DMS 273 treated with DMSO at 0.1 percent for 48 hours (cell line): ENCODE results near the gene ERBIN.
"Not testable (repeated sequence)": the region's sequence is repeated elsewhere in the genome, so short reads cannot be mapped to it uniquely, and the experiment has no call there.

Source experiments
- DNase-seq: peaks from one replicate; lab custom pipeline; 2025; lab: John Stamatoyannopoulos, UW

ERBIN gene

DNA sequence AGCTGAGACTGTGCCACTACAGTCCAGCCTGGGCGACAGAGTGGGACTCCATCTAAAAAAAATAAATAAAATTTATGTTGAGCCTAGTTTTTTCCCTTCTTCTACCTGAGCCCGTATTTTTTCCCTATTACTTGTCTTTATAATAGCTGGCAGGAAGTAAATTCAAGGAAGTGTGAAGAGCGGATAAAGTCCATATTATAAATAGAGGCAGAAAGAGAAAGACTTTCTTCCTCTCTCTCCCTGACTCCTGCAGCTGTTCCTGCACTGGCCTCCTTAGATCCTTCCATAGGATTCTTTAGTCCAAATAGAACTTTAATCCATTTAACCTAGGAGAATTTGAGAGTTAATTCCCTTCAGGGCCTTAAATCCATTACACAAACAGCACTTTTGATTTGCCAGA is 10.3 kb upstream of the ERBIN start:
- DNase-seq: no peak

DNA sequence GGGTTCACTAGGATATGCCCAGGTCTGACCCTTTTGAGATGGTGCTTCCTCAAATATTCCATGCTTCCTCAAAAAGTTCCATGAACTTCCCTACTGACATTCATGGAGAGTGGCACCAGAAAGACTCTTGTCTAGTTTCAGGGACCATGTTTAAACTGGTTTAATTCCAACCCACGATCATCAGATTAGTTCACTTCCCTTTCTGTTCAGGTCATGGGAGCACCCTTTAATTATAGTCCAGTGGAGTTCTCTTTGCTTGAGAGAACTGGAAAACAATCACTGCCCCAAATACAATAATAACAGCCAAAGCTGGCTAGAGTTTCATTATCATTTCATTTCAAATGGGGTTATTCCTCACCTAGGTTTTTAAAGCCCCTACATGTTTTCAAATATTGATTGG is 9.7 kb upstream of the ERBIN start:
- no peak for DNase-seq

DNA sequence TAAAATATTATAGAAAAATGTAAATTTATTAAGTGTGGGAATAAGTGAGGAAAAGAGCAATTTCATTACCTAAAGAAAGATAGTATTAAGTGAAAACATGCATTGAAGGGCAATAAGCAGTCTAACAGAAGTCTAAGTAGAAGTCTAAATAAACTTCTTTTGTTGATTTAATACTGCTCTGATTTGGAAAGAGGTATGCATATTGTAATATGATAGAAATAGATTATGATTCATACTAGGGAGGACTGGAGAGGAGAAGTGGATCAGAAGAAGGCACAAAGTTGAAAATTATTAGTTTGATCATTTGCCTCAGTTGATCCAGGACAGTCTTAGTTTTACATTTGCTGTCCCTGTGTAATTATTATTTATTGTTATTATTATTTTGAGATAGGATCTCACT is 6.6 kb upstream of the ERBIN start:
- no peak for DNase-seq

DNA sequence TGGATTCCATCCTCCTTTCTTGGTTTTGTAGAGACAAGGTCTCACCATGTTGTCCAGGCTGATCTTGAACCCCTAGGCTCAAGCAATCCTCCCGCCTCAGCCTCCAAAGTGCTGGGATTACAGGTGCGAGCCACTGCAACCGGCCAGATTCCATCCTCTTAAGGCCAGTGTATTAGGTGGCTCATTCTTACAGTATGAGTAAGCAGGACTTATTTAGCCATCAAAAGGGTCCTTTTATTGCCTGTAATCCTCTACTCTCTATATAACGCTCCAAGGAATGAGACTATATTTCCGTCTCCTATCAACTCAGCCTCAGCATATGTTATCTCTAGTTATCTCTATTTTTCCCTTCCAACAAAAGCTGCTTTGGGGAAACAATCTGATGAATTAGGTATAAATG is 3.0 kb upstream of the ERBIN start:
- DNase-seq: no peak

DNA sequence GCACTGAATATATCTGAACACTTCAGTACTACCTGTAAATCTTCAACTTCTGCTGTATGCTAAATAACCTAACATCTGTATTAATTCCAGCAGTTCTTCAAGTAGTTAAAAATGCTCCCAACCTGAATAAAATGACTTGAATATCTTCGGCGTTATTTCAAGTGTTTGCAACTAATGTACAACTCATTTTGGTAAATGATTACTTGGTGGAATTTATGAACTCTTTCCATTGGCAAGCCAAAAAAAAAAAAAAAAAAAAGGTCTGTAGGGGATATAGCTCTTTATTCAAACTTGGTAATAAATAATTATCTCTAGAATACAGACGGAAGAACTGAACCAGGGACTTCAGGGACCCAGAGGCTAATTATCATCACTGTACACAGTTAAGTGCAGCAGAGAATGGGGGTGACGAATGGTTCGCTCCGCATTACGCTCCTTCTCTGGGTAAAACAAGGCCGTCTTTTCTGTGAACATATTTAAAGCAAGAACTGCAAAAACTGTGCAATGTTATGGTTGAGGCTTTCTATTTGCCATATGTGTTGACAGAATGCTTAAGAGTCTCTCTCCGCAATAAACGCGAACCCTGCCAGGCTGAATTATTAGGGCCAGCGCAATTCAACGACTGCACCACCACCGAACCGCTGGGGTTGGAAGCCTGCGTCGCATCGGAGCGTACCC is 1.9 kb upstream of the ERBIN start:
- DNase-seq: no peak

DNA sequence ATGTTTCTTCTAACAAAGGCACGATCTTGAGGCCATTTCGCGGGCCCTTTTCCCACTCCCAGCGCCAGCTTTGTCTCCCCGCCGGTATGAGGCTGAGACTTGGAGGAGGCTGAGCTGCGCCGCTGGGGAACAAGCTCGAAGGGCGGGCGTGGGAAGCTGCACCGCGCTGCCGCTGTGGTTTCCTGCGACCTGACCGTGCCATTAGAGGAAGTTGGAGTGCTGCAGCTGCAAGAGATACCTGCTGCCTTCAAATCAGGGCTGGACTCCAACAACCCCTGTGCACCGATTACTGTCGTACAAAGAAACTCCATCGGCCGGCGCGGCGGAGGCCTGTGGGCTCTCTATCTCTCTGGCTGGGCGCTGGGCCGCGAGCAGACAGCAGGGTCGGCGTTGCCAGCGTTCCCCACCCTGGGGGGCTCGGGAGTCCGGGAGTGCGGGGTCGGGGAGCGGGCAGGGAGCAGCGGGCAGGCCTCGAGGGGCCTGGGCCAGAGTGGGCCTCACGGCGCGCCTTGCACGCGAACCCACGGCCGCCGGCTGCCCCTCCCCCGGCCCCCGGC is 1.3 kb upstream of the ERBIN start:
- DNase-seq: no peak

DNA sequence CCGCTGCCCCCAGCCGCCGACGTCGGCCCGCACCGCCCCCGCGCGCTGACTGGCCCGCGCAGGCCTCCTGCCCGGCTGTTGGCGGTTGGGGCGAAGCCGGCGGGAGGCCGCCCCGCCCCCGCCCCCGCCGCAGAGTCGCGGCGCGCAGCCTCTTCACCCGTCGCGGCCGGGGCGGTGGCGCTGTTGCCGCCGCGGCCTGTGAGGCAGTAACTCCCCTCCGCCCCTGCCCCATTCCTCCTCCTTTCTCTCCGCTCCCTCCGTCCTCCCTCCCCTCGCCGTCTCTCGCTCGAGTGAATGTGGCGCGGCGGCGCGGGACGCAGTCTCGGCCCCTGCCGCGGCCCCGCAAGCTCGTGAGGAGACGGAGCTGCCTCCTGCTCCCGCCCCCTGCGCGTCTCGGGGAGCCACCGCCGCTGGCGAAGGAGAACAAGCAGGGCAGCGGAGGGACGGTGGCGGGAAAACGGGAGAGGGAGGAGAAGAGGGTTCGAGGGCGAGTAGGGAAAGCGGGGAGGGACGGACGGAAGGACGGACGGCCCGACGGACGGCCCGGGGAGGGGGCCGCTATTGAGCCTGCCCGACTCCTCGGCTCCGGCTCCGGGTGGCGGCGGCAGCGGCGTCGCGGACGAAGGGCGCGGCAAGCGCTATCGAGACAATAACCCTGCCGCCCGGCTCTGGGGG is 637 bp upstream of the ERBIN start:
- DNase-seq: peak; percentile 66

DNA sequence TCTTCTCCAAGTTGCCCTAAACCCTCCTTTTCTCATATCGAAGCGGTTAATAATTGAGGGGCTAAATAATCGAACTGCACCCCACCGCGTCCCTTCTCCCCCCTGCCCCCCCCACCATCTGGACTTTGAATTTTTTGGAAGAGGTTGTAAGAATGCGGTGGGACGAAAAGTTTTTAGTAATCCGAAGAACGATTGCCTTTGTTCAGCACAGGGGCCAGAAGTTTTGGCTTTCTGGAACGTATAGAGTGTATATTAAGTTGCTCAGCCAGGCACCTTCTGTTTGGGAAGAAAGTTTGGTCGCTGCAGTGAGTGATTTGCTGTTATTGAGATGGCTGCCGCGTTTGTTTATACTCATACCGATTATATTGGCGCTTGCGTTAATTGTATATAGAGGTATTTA is 518 bp downstream of the ERBIN start:
- DNase-seq: no peak

DNA sequence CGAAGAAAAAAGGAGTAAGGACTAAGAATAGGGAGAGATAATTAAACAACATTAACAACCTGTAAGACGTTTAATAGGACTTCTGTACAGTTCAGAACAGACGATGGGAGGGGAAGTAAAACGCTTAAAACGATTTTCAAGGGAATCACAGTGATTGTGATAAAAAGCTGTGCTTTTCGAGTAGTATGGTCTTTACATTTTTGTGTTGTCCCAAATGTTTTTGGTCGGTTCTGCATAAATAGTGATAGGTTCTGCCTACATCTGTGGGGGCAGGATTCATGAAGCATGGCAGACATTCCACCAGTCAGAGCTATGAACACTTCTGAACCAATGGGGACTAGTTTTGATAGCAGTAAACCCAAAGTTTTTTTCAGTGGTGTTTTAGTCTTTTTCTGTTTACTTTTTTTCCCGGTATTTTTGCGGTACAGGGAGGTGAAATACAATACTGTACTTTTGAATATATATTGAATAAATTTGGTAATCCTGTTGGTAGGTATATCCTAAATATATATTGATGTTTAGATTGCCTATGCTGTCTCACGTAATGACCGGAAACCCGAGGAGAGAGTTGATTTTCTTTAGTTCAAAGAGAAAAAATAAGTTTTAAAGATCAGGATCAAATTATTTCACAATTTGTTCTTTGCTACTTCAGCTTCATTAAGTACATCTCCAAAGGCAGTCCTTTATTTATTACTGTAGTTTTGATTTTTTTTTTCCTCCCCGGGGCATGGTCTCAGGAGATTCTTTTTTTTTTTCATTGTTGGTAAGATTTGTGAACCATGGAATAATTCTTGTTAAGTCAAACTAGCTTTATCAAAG is 1.3 kb downstream of the ERBIN start:
- no peak for DNase-seq

DNA sequence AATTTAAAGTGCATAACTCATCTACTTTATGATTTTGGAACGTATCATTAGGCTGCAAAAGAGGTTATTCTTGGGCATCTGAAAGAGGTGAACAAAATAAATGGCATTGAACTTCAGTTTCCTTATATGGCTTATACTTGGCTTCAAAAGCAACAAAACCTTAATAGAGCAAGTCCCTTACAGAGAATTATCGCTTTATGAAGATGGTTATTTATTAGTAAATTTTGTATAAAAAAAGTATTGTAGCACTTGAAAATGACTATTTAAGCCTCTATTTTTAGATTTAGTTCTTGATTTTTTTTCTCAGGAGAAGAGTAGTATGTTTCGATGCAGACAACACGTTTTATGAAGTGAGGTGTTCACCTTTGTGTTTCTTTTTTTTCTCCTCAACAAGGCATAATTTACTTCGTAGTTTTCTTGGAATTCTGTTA is 2.0 kb downstream of the ERBIN start:
- DNase-seq: no peak

DNA sequence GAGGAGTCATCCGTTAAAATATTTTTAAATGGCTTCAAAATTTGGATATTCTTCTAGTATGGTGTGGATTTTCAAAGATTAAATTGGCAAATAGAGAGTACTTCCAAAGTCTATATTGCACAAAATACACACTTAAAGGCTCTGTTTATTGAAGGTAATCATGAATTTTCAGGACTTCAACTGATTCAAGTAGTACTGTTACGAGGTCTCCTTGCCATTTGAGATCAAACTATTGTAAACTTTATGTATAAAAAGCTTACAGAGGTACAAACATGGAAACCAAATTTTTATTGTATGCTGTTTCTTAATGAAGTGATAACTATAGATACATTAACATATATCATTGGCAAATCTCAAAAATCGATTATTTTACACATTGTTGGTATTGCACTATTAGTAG is 2.5 kb downstream of the ERBIN start:
- DNase-seq: no peak

DNA sequence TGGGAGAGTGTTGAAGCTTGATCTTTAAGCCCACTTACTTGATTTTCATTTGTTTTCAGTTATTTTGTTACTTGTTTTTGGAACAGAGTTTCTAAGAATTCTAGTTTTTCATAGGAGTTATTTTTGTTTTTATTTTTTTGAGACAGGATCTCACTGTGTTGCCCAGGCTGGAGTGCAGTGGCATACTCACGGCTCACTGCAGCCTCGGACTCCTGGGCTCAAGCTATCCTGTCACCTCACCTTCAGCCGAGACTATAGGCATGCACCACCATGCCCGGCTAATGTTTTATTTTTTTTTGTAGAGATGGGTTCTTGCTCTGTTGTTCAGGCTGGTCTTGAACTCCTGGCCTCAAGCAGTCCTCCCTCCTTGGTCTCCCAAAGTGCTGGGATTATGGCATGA is 6.3 kb downstream of the ERBIN start:
- no peak for DNase-seq

DNA sequence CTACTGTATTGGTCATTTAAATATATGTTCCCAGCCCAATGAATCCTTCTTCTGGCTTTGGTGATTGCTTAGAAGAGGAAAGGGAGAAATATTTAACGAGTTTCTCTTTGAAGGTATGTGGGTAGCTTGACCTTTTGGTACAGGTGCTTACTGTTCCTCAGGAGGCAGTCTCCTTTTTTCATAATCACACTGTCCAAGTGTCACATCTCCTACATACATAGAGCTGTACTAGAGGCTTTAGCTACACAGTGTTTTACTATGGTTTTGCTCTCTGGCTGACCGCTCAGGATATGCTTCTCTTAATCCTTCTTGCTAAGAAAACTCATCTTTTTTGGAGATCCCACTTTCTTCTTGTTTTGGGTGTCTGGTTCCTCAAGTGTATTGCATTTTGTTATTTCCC is 6.9 kb downstream of the ERBIN start:
- DNase-seq: no peak

DNA sequence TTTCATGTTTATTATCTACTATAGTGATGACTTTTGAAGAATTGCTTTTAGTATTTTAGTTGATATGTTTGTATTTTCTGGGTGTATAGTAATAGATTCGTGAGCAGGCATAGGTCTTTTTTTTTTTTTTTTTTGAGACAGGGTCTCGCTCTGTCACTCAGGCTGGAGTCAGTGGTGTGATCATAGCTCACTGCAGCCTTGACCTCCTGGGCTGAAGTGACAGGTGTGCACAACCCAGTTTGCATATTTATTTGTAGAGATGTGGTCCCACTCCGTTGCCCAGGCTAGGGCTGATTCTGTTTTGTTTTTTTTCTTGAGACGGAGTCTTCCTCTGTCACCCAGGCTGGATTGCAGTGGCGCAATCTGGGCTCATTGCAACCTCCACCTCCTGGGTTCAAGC is 11.9 kb downstream of the ERBIN start:
- no peak for DNase-seq

DNA sequence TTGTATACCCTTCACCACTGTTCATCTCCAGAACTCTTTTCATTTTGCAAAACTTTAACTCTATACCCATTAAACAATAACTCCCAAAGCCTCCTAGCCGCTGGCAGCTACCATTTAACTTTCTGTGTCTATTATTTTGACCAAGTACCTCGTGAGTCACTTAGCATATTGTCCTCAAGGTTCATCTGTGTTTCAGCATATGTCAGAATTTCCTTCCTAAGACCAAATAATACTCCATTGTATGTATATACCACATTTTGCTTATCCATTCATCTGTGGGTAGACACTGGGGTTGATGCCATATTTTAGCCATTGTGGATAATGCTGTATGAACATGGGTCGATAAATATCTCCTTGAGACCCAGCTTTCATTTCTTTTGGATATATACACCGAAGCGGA is 17.4 kb downstream of the ERBIN start:
- DNase-seq: no peak

DNA sequence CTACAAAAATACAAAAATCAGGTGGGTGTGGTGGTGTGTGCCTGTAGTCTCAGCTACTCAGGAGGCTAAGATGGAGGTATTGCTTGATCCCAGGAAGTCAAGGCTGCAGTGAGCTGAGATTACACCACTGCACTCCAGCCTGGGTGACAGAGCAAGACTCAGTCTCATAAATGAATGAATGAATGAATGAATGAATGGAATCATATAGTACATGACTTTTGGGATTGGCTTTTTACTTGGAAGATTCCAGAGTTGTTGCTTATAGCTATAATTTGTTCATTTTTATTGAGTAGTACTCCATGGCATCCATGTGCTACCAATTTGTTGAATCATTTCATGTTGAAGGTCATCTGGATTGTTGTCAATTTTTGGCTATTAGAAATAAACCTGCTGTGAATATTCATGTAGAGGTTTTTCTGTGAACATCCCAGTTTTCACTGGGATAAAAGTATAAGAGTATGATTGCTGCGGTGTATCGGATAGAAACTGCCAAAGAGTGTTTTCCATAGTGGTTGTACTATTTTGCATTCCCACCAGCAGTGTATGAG is 19.9 kb downstream of the ERBIN start:
- no peak for DNase-seq

DNA sequence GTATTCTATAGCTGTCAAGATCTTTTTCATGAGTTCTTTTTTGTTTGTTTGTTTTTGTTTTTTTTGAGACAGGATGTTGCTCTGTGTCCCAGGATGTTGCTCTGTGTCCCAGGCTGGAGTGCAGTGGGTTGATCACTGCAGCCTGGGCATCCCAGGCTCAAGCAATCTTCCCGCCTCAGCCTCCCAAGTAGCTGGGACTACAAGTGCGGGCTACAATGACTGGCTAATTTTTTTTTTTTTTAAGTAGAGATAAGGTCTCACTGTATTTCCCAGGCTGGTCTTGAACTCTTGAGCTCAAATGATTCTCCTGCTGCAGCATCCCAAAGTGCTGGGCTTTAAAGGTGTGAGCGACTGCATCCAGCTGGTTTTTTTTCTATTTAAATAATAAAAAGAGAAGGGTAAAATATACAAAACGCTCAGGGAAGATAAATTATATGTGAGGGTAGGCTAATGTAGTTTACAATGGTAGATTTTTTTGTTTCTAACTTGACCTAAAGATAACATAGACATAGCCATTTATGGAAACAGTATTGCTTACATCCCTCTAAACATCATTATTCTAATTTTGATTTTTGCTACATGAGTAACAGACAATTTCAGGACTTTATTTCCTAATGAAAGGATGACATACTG is 21.9 kb downstream of the ERBIN start:
- no peak for DNase-seq

DNA sequence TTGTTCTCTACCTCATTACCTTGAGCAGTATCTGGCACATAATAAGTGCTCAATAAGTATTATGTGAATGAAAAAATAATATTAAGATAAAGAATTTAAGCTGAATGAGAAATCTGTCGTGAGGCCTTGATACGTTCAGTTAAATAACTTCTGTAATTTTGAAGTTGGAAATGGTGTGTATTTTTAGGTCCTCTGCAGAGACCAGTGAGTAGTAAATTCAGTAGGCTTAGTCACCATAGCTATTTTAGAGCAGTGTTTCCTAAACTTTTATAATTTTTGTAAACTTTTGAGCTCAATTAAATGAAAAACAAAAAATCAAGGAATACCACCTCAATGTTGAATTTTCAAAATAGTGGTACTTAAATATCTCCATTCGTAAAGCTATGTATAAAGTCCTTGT is 25.0 kb downstream of the ERBIN start:
- DNase-seq: no peak

DNA sequence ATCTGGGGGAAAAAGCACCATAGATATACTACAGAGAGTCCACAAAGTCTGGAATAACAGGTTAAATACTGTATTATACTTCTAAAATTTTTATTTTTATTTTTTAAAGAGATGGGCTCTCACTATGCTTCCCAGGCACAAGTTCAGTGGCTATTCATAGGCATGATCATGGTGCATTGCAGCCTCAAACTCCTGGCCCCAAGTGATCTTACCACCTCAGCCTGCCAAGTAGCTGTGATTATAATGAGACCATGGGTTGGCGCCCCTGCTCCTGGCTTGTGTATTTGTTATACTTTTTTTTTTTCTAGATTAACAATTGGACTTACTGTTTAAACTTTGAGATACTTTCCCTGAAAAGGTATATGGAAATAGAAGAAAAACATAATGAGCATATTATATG is 25.9 kb downstream of the ERBIN start:
- DNase-seq: no peak

DNA sequence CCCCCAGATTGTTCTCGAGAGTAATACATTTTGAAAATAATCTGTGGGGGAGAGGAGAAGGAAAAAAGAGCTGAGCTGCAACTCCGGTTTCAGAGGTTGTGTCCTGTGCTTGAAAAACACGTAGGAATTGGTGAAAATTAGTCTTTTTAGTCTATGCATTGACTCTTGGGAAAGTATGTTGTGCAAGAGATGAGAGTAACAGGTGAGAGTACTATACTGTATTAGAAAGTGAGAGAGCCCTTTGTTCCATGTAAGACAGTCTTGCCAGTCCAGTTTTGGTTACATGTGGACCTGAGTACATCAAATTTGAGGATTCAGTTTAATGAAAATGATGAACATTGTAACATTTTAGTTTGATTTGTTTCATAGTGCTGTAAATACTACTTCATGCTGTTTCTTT is 27.8 kb downstream of the ERBIN start:
- no peak for DNase-seq

DNA sequence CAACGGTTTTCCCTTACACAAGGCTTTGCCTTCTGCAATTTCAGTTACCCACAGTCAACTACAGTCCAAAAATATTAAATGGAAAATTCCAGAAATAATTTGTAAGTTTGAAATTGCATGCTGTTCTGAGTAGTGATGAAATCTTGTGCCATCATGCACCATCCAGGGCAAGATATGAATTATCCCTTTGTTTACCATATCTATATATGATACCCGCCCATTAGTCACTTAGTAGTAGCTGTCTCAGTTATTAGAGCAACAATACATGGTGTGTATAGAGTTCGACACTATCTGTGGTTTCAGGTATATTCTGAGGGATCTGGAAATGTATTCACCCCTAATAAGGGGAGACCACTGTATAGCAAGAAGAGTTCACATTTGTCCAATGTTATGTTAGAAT is 29.4 kb downstream of the ERBIN start:
- no peak for DNase-seq

DNA sequence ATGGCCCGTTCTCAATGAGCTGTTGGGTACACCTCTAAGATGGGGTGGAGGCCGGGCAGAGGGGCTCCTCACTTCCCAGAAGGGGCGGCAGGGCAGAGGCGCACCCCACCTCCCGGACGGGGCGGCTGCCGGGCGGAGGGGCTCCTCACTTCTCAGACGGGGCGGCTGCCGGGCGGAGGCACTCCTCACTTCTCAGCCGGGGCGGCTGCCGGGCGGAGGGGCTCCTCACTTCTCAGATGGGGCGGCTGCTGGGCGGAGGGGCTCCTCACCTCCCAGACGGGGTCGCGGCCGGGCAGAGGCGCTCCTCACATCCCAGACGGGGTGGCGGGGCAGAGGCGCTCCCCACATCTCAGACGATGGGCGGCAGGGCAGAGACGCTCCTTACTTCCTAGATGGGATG is 31.3 kb downstream of the ERBIN start:
- DNase-seq: not testable (repeated sequence)
